Activated T-helper 1 cell treated with anti-CD3 and anti-CD28 coated beads, Interleukin-12 subunit alpha, Interleukin-12 subunit beta, Interleukin-2, Interleukin-4 antibody, amounts not matched to agents 30 ng/mL and 10 ng/mL and 1 ng/mL, durations not matched to agents 14 hours and 24 hours and 36 hours (primary cell): ENCODE results near the gene PARP2. TPM values are rescaled to one million over a fixed set of nuclear protein-coding genes. Genes with fewer than 3 reads are reported as not detected.
A peak's percentile ranks its signal among the peaks of the same experiment; 100 is the strongest.

ENCODE experiments used
- DNase-seq: peaks from one replicate; pipeline ENCODE4 v3.0.0; 2021; ENCODE audit warnings: low spot score
- H3K27ac Mint-ChIP-seq: one replicate; pipeline ENCODE4 v1.8.0; 2021; ENCODE audit warnings: mild to moderate bottlenecking, mixed read lengths
- H3K27me3 Mint-ChIP-seq: one replicate; pipeline ENCODE4 v1.8.0; 2022; ENCODE audit warnings: mild to moderate bottlenecking, moderate library complexity, mixed read lengths; ENCODE audit not compliant: insufficient read depth
- H3K36me3 Mint-ChIP-seq: one replicate; pipeline ENCODE4 v1.8.0; 2021; ENCODE audit warnings: low read depth, mixed read lengths
- H3K4me1 Mint-ChIP-seq: one replicate; pipeline ENCODE4 v1.8.0; 2021; ENCODE audit warnings: low read depth, mixed read lengths
- H3K4me3 Mint-ChIP-seq: one replicate; pipeline ENCODE4 v1.8.0; 2021; ENCODE audit warnings: mild to moderate bottlenecking, moderate library complexity, mixed read lengths
- H3K9me3 Mint-ChIP-seq: one replicate; pipeline ENCODE4 v1.8.0; 2021; ENCODE audit warnings: mixed read lengths
- intact Hi-C: fragments of 100-400 bp; cut with micrococcal nuclease; formaldehyde crosslinking; loops from one replicate; pipeline ENCODE4 v1.15.1; 2024
- total RNA-seq: library from RNA; stranded (reverse); gene quantifications from 2 replicates; pipeline ENCODE4 v1.2.3, GENCODE V29; 2022

The PARP2 gene
- total RNA-seq, 1 donor from 2014 or later: 32.5 TPM

GRCh38 chr14:20384886-20385285 is 41.5 kb downstream of the PARP2 start:
- intact Hi-C loops: no loop called here
- no peak overlapping the region for H3K4me3 Mint-ChIP-seq
- H3K36me3 Mint-ChIP-seq: peaks cover 58% of the 10 kb centered on the region
- H3K4me1 Mint-ChIP-seq: no peaks in the 10 kb centered on the region
- no peaks in the 10 kb centered on the region for H3K9me3 Mint-ChIP-seq
- H3K27ac Mint-ChIP-seq: no peak overlapping the region
- no peaks in the 10 kb centered on the region for H3K27me3 Mint-ChIP-seq
- no peak for DNase-seq

- no peak for DNase-seq
- H3K27ac Mint-ChIP-seq: no peak overlapping the region
- H3K4me3 Mint-ChIP-seq: no peak overlapping the region
- no peaks in the 10 kb centered on the region for H3K9me3 Mint-ChIP-seq
- H3K36me3 Mint-ChIP-seq: peaks cover 52% of the 10 kb centered on the region
- H3K4me1 Mint-ChIP-seq: no peaks in the 10 kb centered on the region
- intact Hi-C loops: no loop called here
- no peaks in the 10 kb centered on the region for H3K27me3 Mint-ChIP-seq
Observed at GRCh38 chr14:20386276-20386855, 42.9 kb downstream of the PARP2 start.

- Mint-ChIP-seq H3K27me3 (no peaks in the 10 kb centered on the region), H3K4me1 (no peaks in the 10 kb centered on the region), H3K4me3 (no peak overlapping the region), H3K27ac (no peak overlapping the region), H3K36me3 (peaks cover 49% of the 10 kb centered on the region), H3K9me3 (no peaks in the 10 kb centered on the region)
- intact Hi-C loops: no loop called here
- no peak for DNase-seq
Observed at GRCh38 chr14:20387576-20387975, 44.1 kb downstream of the PARP2 start.

GRCh38 chr14:20388159-20388558 is 44.7 kb downstream of the PARP2 start:
- no peaks in the 10 kb centered on the region for H3K4me1 Mint-ChIP-seq
- H3K27me3 Mint-ChIP-seq: no peaks in the 10 kb centered on the region
- no peak overlapping the region for H3K27ac Mint-ChIP-seq
- no peak for DNase-seq
- intact Hi-C loops: no loop called here
- no peak overlapping the region for H3K4me3 Mint-ChIP-seq
- peaks cover 45% of the 10 kb centered on the region for H3K36me3 Mint-ChIP-seq
- H3K9me3 Mint-ChIP-seq: no peaks in the 10 kb centered on the region

- H3K27me3 Mint-ChIP-seq: no peaks in the 10 kb centered on the region
- no peak for DNase-seq
- H3K4me3 Mint-ChIP-seq: no peak overlapping the region
- intact Hi-C loops: no loop called here
- H3K36me3 Mint-ChIP-seq: peaks cover 44% of the 10 kb centered on the region
- no peaks in the 10 kb centered on the region for H3K9me3 Mint-ChIP-seq
- no peak overlapping the region for H3K27ac Mint-ChIP-seq
- no peaks in the 10 kb centered on the region for H3K4me1 Mint-ChIP-seq
Observed at GRCh38 chr14:20391505-20391904, 48.1 kb downstream of the PARP2 start.

- H3K36me3 Mint-ChIP-seq: peaks cover 44% of the 10 kb centered on the region
- no peak overlapping the region for H3K27ac Mint-ChIP-seq
- H3K4me1 Mint-ChIP-seq: peaks cover 17% of the 10 kb centered on the region
- H3K27me3 Mint-ChIP-seq: no peaks in the 10 kb centered on the region
- intact Hi-C loops: no loop called here
- no peaks in the 10 kb centered on the region for H3K9me3 Mint-ChIP-seq
- no peak overlapping the region for H3K4me3 Mint-ChIP-seq
- DNase-seq: no peak
Observed at GRCh38 chr14:20397511-20397910, 54.1 kb downstream of the PARP2 start.

GRCh38 chr14:20400589-20400964 is 57.1 kb downstream of the PARP2 start:
- Mint-ChIP-seq H3K9me3 (no peaks in the 10 kb centered on the region), H3K27me3 (no peaks in the 10 kb centered on the region), H3K36me3 (peaks cover 57% of the 10 kb centered on the region), H3K4me1 (peaks cover 27% of the 10 kb centered on the region), H3K4me3 (peak overlapping the region; percentile 53), H3K27ac (peak overlapping the region; percentile 86)
- DNase-seq: no peak
- intact Hi-C loops: loop anchor here (2.0 kb wide), 1 partner anchor 54 kb away; the partner anchor contains the start of genes APEX1 and OSGEP

GRCh38 chr14:20400965-20401593 is 57.6 kb downstream of the PARP2 start:
- Mint-ChIP-seq H3K36me3 (peaks cover 57% of the 10 kb centered on the region), H3K9me3 (no peaks in the 10 kb centered on the region), H3K27me3 (no peaks in the 10 kb centered on the region), H3K4me3 (peak overlapping the region; percentile 53), H3K4me1 (peaks cover 30% of the 10 kb centered on the region), H3K27ac (peak overlapping the region; percentile 86)
- no peak for DNase-seq
- intact Hi-C loops: loop anchor here (1.0 to 2.0 kb wide), 4 partner anchors 11 to 282 kb away; partner anchors contain the start of genes APEX1, OSGEP and PARP2

GRCh38 chr14:20403521-20403920 is 60.1 kb downstream of the PARP2 start:
- Mint-ChIP-seq H3K27ac (peak overlapping the region; percentile 42), H3K4me3 (no peak overlapping the region), H3K27me3 (no peaks in the 10 kb centered on the region), H3K9me3 (no peaks in the 10 kb centered on the region), H3K4me1 (peaks cover 37% of the 10 kb centered on the region), H3K36me3 (peaks cover 67% of the 10 kb centered on the region)
- intact Hi-C loops: no loop called here
- no peak for DNase-seq

Other genes starting within 250 kb of the PARP2 start
- not detected in 2 replicates for gene OR4K17, start 232.9 kb upstream of the PARP2 start, total RNA-seq
- gene OR4N5, start 204.8 kb upstream of the PARP2 start, total RNA-seq: not detected in 2 replicates
- not detected in 2 replicates for gene OR11G2, start 152.7 kb upstream of the PARP2 start, total RNA-seq
- gene OR11H6, start 119.9 kb upstream of the PARP2 start, total RNA-seq: not detected in 2 replicates
- not detected in 2 replicates for gene OR11H7, start 114.7 kb upstream of the PARP2 start, total RNA-seq
- gene OR11H4, start 104.3 kb upstream of the PARP2 start, total RNA-seq: not detected in 2 replicates
- gene TTC5, start 37.7 kb upstream of the PARP2 start, total RNA-seq: 33.0 and 33.7 TPM in 2 replicates
- gene CCNB1IP1, start 10.4 kb upstream of the PARP2 start, total RNA-seq: 61.2 and 72.5 TPM in 2 replicates
- 39.3 and 41.9 TPM in 2 replicates for gene TEP1, start 69.9 kb downstream of the PARP2 start, total RNA-seq
- gene KLHL33, start 92.5 kb downstream of the PARP2 start, total RNA-seq: 0.05 TPM in 2 replicates
- gene OSGEP, start 111.2 kb downstream of the PARP2 start, total RNA-seq: 69.6 and 77.4 TPM in 2 replicates
- 236 and 242 TPM in 2 replicates for gene APEX1, start 111.6 kb downstream of the PARP2 start, total RNA-seq
- 36.6 and 37.0 TPM in 2 replicates for gene PIP4P1, start 117.8 kb downstream of the PARP2 start, total RNA-seq
- 149 TPM in 2 replicates for gene PNP, start 125.8 kb downstream of the PARP2 start, total RNA-seq
- 0.26 and 0.29 TPM in 2 replicates for gene RNASE10, start 161.9 kb downstream of the PARP2 start, total RNA-seq
- gene RNASE9, start 217.4 kb downstream of the PARP2 start, total RNA-seq: not detected in 2 replicates
- gene RNASE11, start 244.4 kb downstream of the PARP2 start, total RNA-seq: not detected in 2 replicates
- not detected in 2 replicates for gene RNASE12, start 247.7 kb downstream of the PARP2 start, total RNA-seq